ENCODE data around the gene AMOT.

DNA sequence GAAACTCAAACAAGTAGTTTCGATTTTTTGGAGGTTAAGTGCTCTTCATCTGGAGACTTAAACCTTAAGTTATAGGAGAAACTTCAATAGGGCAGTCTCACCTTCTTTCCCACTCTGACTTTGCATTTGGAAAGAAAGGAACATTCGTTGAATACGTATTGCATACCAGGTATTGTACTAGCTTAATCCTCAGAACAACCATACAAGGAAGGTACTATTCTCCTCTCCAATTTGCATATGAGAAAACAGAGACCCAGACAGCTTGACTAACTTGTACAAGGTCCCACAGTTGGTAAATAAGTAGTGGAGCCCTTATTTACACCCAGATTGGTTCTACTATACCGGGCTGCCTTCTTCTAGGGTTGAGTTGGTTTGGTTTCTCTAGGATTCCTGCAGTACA, 32.6 kb downstream of the AMOT start:
- TF ChIP-seq CTCF (IDR thresholded peaks at IDR 0.05) (no peak), POLR2A (IDR thresholded peaks at IDR 0.05) (no peak)

All from body of pancreas (tissue), 4 donors.